SW 1271 (cell line): ENCODE results near the gene IFT172.
"Not testable (repeated sequence)": the region's sequence is repeated elsewhere in the genome, so short reads cannot be mapped to it uniquely, and the experiment has no call there.

ENCODE experiments used
- DNase-seq, 2 experiments: peaks; one replicate each; lab custom pipeline; 2025; lab: John Stamatoyannopoulos, UW

IFT172 gene

DNA sequence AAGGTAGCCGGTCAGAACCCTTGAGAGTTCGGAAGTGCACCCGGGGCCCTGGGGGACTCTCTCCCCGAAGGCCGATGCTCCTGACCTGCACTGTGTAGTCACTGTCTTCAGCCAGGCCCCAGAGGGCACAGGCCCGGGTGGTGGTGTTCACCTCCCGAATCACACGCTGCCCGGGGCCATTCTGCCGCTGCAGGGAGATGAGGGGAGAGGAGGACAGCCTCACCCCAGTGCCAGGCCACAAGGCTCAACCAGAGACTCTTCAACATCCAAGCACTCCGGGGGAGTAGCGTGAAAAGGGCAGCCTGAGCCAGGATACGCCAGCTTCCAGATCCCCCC lies 4.4 kb upstream of the IFT172 start:
- DNase-seq, result no peak

GRCh38 chr2:27492557-27492956 lies 3.0 kb upstream of the IFT172 start:
- DNase-seq, result no peak

GRCh38 chr2:27489118-27489497 lies 435 bp downstream of the IFT172 start:
- DNase-seq, result no peak

GRCh38 chr2:27485496-27485895 lies 4.0 kb downstream of the IFT172 start:
- no peak for DNase-seq

DNA sequence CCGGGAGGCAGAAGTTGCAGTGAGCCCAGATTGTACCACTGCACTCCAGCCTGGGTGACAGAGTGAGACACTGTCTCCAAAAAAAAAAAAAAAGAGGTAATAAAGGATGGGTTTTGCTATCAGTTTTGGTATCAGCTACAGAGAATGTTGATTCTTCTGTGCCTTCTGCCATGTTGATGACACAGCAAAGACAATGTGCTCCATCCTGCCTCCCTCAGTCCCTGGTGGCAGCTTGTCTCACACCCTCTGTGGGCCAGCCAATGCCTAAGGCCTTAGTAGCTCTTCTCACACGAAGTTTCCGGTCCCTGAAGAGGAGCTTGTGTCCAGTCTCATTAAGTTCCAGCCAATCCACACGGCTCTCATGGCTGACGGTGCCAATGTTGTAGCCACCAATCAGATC lies 17.6 kb downstream of the IFT172 start:
- DNase-seq, result no peak

GRCh38 chr2:27464443-27464842 lies 25.1 kb downstream of the IFT172 start:
- no peak for DNase-seq

GRCh38 chr2:27461118-27461517 lies 28.4 kb downstream of the IFT172 start:
- no peak for DNase-seq

DNA sequence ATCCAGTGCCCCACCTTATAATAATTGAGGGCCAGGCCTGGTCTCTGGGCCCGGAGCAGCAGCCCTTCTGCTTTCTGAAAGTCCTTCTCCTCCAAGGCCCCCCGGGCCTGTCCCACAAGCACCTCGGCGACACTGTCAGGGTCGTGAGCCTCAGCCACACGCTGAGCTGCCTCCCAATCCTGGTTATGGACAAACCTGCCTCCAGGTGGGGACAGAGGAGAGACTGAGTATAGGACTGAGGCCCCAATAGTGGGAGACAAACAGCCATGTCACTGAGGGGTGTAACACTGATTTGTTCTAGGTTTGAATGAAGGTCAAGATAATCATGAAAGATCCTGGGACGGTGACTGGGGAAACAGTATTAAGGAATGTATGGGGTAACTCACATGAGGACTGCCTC lies 35.6 kb downstream of the IFT172 start:
- no peak for DNase-seq

GRCh38 chr2:27451095-27451494 lies 38.4 kb downstream of the IFT172 start:
- DNase-seq, result no peak

DNA sequence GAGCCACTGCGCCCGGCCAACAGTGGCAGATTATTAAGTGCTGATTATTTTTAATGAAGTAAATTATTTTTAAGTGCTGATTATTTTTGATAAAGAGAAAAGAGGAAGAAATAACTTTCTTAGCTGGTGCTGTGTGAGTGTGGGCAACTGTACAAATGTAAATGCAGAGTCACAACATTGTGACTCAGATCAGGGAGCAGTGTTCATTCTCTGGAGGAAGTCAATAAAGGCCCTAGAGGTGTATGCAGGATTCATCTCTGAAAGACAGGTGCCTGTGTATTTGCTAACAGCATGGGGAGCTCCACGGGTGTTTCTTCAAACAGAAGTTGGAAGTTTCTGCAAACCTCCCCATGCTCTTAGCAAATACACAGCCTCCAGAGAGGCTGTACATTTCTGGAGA lies 41.2 kb downstream of the IFT172 start:
- no peak for DNase-seq

DNA sequence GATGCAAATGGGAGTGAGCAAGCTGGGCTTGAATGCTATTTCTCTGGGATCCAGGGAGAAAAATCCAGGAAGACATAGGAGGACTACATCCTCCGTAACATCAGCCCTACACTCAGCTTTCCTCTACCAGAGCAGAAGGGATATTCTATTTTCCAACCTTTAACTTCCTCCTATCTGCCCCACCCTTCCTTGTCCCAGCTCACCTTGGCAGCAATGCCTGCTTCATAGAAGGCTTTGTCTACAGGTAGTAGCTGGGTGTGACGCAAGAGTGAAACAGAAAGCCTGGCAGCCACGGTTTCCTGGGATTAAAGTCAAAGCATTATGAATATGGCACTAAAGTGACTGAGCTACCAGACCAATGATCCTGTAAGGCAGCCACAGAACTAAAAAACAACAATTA lies 43.5 kb downstream of the IFT172 start:
- no peak for DNase-seq

DNA sequence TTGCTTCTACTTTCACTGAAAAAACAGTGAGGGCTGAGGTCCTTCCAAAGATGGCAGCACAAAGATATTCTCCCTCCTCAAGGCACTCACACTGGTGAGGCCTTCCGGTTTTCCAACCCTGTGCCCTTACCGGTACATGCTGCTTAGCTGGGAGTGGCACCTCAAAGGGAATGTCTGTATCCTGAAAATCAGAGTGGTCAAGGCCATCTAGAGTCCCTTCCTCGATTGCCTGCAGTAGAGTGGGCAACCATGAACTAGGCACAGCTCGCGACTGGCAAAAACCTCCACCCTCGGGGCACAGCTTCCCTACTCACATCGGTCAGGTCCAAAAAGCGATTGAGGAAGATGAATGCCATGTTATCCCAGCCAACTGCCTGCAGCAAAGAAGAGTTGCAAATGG lies 43.9 kb downstream of the IFT172 start:
- DNase-seq, result no peak

DNA sequence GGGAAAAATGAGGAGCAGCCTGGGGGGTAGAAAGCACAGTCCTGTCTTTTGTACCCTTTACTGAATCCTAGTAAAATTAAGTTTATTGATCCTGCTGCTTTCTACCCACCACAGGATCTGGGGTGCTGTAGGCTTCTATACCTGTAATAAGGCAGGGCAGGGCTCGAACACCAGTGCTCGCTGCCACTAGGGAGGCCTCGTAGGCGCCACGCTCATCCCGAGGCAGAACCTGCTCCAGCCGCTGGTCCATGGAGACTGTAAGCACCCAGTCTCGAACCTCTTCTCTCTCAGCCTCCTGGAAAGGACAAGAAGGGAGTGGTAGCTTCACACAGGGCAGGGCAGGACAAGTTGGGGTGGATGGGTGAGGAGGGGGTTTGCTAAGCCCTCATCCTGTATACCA lies 44.4 kb downstream of the IFT172 start:
- DNase-seq, result no peak

DNA sequence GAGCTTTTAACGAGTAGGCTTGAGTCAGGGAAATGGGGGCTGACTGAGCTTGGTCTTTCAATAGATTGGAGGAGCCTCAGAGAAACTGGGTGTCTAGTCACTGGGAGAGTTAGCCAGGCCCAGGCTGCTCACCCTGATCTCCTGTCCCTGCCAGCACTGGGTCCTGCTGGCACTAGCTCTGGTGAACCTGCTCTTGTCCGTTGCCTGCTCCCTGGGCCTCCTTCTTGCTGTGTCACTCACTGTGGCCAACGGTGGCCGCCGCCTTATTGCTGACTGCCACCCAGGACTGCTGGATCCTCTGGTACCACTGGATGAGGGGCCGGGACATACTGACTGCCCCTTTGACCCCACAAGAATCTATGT lies 46.6 kb downstream of the IFT172 start:
- DNase-seq, result no peak

DNA sequence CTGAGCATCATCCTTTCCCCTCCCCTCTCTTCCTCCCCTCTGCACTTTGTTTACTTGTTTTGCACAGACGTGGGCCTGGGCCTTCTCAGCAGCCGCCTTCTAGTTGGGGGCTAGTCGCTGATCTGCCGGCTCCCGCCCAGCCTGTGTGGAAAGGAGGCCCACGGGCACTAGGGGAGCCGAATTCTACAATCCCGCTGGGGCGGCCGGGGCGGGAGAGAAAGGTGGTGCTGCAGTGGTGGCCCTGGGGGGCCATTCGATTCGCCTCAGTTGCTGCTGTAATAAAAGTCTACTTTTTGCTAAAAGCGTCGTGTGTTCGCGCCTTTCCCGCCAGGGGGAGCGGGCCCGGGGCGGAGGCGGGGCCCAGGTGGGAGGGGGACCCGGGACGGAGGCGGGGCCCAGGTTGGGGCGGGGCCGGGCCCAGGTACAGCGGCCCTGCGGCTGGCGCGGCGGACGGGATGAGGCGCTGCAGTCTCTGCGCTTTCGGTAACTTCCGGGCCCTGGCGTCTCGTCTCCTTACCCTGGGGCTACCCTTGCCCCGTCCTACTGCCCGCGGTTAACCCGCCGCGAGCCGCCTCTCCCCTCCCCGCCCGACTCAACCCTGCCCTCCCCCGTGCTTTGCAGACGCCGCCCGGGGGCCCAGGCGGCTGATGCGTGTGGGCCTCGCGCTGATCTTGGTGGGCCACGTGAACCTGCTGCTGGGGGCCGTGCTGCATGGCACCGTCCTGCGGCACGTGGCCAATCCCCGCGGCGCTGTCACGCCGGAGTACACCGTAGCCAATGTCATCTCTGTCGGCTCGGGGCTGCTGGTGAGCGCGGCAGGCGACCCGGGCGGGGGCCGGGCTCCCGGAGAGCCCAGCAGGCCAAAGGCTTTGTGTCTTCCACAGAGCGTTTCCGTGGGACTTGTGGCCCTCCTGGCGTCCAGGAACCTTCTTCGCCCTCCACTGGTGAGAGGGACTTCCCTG lies 47.3 kb downstream of the IFT172 start, which contains the start of gene KRTCAP3:
Gene KRTCAP3, plus strand, starts transcription at position 424 of the 962 bp plus-strand sequence. Its CDS starts 32 bp downstream, at position 456.
- DNase-seq, result no peak

- DNase-seq, result no peak
These were observed 48.2 kb downstream of the IFT172 start for GRCh38 chr2:27441226-27441926.

DNA sequence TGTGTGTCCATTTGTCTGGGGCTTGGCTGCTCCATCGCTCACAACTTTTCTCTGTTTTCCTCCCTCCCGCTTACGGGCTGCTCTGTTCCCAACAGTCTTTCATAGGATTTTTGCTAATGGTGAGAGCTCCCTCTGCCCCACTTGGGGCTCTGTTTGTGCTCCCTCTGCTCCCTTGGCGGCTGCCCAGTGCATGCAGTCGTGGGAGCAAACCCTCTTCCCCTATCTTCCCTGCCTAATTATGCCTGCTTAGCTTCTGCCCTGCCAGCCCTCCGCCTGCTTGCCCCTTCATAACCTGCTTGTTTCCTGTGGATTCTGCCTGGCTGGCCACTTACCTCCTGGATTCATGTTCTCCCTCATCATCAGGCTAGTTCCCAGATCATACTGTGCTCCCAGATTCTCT lies 53.9 kb downstream of the IFT172 start:
- no peak for DNase-seq

DNA sequence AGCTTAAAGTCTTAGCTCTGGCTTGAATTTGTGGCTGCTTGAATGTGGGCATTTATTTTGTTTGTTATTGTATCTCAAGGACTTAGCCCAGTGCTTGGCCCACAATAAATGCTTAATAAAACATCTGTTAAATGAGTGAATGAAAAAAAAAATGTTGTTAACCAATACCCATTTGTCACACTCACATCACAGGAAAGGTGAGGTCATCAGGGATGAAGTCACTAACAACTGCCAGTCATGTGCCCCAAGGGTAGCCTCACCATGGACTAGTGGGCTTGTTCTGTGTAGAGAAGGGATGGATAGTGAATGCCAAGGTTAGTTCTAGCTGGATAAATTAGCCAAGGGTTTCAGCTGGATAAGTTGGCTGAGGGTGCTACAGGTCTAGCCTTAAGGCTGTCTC lies 58.1 kb downstream of the IFT172 start:
- peak; percentile 20 to 21 for DNase-seq

DNA sequence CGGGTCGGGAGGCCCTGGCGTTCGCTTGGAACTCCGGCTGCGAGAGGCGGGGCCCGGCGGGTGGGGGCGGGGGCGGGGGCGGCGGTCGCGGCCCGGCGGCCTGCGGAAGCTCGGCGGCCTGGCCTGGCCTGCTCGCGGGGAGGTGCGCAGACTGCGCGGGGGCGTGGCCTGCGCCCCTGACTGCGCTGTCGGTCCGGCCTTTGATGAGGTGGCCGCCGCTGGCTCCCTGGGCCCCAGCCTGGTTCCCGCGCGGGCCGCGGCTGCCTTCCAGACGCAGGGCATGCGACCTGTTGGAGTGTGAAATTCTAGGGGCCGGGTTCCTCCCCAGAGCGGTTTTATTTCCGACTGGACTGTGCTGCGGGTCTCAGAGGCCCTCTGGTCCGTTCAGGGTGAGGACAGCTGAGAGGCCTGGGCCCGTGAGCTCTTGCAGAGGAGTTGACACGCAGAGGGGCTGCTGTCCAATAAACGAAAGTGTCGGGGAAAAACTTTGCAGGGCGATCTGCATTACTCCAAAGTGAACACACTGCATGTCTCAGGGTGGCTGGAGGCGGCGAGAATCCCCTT lies 60.5 kb downstream of the IFT172 start:
- peak; percentile 54 to 89 for DNase-seq

DNA sequence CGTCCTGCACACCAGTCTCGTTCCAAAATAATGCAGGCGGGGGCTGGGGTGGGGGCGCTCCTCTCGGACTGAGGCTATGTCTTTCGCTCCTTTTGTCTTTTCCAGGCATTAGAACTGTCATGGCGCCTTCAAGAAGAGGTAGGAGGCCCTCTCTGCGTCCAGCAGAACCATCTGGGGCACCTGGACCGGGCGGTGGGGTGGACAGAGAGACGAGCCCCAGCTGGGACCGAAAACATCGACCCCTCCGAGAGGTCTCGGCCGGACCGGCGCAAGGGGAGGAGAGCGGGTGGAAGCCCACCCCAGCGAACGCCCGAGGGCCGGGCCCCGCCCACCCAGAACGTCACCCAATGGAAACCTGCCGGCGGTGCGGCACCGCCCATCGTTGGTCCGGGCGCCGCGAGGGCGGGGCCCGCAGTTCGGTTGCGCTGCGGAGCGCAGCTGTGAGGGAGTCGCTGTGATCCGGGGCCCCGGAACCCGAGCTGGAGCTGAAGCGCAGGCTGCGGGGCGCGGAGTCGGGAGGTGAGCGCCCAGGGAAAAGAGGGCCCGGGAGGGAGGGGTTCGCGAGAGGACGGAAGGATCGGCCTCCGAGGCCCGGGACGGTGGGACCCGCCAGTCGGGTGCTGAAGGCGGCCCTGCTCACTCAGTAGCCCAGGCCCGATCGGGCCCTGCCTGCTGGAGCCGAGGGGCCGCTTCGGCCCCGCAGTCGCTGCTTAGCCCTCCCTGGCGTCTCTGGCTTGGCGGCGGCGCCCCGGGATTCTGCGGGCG lies 61.1 kb downstream of the IFT172 start, which contains the start of gene NRBP1:
Gene NRBP1, plus strand, starts transcription at position 419 of the 765 bp plus-strand sequence. CDS start 4,643 bp downstream, outside the sequence.
- peak; percentile 76 to 91 for DNase-seq

DNA sequence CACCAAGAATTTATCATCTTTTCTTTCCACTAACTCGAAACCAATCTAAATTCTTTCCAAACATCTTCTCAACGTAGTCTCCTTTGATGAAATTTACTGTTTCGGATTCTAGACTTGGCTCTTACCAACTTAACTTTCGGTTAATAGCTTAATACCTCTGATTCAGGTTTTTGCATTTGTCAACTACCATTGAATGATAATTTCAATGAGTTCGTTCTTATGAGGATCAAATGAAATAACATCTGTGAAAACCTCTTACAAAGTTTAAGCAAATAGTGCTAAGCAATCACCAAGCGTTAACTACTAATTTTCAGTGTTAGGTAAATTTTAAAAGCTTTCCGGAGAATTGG lies 61.7 kb downstream of the IFT172 start:
- no peak for DNase-seq

GRCh38 chr2:27425039-27425438 lies 64.5 kb downstream of the IFT172 start:
- DNase-seq, result not testable (repeated sequence)
